ENCODE measurements around the gene BTAF1. TPM values are rescaled to one million over a fixed set of nuclear protein-coding genes. Genes with fewer than 3 reads are reported as not detected.
A peak's percentile ranks its signal among the peaks of the same experiment; 100 is the strongest.

Gene BTAF1
- total RNA-seq, 4 donors from 2014 or later = 46.6 to 215 (median 61.0) TPM

DNA sequence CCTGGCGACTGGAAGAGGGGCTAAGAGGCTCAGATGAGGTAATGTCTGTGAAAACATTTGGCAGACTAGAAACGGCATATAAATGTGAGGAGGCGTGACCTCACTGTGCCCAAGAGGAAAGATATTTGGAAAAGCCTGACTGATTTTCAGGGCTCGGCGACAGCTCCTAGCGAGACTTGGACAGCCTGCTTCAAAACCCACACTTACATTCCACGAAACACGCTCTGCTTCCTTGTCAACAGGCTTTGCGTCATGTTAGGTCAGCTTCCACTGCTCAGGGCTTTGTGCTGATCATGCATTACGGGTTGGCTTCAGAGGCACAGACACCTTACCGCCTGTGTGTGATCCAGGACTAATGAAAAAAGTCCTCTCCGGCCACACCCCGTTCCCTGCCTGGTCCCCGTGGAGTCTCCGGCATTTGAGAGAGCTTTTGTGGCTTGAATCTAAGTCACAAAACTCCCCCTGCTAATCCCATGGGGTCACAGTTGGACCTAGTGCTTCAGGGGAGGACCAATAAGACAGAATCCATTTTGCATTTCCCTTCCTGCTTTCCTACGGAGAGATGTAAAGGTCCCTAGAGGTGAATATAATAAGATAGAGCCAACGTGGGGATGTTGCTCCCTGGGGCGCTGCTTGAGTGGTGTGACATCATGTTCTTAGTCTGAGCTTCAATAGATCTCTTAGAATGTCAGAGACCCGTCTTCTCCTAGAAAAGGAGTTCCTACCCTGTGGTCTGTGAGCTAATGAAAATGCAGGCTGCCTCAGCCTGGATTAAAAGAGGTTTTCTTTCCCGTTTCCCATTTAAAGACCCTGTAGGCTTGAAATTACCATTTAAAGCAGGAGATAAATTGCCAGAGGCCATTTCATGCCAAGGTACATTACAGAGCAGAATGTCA, 39.8 kb upstream of the BTAF1 start:
- no peak overlapping the region for H3K27ac ChIP-seq
- no peak for DNase-seq (ENCODE audit: low spot score in 2 of 2)
- no peaks in the 10 kb centered on the region for H3K27me3 ChIP-seq
- 25% methylated on average over 20 of the region's 20 CpGs for WGBS
- TF ChIP-seq POLR2A (IDR thresholded peaks at IDR 0.05) = no peak
- TF ChIP-seq EP300 (IDR thresholded peaks at IDR 0.05) = no peak
- TF ChIP-seq, protein P1, sequence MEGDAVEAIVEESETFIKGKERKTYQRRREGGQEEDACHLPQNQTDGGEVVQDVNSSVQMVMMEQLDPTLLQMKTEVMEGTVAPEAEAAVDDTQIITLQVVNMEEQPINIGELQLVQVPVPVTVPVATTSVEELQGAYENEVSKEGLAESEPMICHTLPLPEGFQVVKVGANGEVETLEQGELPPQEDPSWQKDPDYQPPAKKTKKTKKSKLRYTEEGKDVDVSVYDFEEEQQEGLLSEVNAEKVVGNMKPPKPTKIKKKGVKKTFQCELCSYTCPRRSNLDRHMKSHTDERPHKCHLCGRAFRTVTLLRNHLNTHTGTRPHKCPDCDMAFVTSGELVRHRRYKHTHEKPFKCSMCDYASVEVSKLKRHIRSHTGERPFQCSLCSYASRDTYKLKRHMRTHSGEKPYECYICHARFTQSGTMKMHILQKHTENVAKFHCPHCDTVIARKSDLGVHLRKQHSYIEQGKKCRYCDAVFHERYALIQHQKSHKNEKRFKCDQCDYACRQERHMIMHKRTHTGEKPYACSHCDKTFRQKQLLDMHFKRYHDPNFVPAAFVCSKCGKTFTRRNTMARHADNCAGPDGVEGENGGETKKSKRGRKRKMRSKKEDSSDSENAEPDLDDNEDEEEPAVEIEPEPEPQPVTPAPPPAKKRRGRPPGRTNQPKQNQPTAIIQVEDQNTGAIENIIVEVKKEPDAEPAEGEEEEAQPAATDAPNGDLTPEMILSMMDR (IDR thresholded peaks at IDR 0.05) = no peak
- TF ChIP-seq POLR2AphosphoS5 (IDR thresholded peaks at IDR 0.05) = no peak
- H3K4me1 ChIP-seq = peaks cover 35% of the 10 kb centered on the region
- no peaks in the 10 kb centered on the region for H3K36me3 ChIP-seq
- no peaks in the 10 kb centered on the region for H3K9me3 ChIP-seq
- peak overlapping the region; percentile 16 for H3K4me3 ChIP-seq

GRCh38 chr10:91884536-91884935, 39.0 kb upstream of the BTAF1 start:
- Histone ChIP-seq H3K4me1 (peaks cover 35% of the 10 kb centered on the region), H3K9me3 (no peaks in the 10 kb centered on the region), H3K27me3 (no peaks in the 10 kb centered on the region), H3K27ac (no peak overlapping the region), H3K36me3 (no peaks in the 10 kb centered on the region), H3K4me3 (no peak overlapping the region)
- 83% methylated on average over 1 of the region's 1 CpG for WGBS
- TF ChIP-seq POLR2AphosphoS5 (IDR thresholded peaks at IDR 0.05) (no peak), POLR2A (IDR thresholded peaks at IDR 0.05) (no peak), EP300 (IDR thresholded peaks at IDR 0.05) (no peak)
- TF ChIP-seq, protein P1 (IDR thresholded peaks at IDR 0.05) = no peak
- no peak for DNase-seq (ENCODE audit: low spot score in 2 of 2)

DNA sequence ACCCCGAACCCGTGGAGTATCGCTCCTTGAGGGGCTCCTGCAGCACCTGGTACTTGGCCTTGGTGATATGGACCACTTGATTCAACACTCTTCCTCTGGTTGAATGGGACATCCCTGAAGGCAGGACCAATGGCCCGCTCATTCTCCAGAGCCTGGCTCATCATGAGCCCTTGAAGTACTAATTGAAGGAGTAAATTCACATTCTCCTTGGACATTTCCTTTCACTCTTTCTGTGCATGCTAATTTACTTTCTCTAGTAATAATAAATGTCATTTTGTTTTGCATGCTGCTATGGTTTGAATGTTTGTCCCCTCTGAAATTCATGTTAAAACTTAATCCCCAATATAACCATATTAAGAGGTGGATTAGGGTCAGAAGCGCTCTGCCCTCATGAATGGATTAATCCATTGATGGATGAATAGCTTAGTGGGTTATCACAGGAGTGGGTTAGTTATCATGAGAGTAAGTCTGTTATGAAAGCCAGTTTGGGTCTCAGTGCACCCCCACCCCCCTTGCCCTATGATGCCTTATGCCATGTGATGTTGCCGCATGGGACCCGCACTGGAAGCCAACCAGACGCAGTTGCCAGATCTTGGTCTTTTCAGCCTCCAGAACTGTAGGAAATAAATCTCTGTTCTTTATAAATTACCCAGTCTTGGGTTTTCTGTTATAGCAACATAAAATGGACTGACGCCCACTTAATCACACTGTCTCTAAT, 38.0 kb upstream of the BTAF1 start:
- no peak for TF ChIP-seq EP300 (IDR thresholded peaks at IDR 0.05)
- TF ChIP-seq POLR2A (IDR thresholded peaks at IDR 0.05) = no peak
- WGBS = 94% methylated on average over 9 of the region's 9 CpGs
- DNase-seq (ENCODE audit: low spot score in 2 of 2) = no peak
- Histone ChIP-seq H3K9me3 (no peaks in the 10 kb centered on the region), H3K36me3 (no peaks in the 10 kb centered on the region), H3K4me1 (peaks cover 28% of the 10 kb centered on the region), H3K27ac (no peak overlapping the region), H3K4me3 (no peak overlapping the region), H3K27me3 (no peaks in the 10 kb centered on the region)

DNA sequence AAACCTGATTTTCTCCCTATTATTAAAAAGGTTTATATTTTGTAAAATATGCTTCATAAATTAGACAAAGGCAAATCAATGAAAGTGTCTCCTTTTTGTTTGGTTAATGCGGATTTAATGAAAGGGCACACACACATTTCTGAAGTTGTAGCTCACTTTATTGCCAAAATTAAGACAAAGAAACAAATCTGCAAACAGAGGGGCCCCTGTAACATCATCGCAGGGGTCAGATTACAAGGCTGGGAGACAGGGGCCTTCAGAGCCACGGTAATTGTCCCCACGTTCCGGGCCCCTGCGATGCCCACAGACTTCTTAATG, 36.7 kb upstream of the BTAF1 start:
- DNase-seq (ENCODE audit: low spot score in 2 of 2) = no peak
- Histone ChIP-seq H3K4me1 (peaks cover 26% of the 10 kb centered on the region), H3K4me3 (peak overlapping the region; percentile 62), H3K27ac (no peak overlapping the region), H3K9me3 (no peaks in the 10 kb centered on the region), H3K27me3 (no peaks in the 10 kb centered on the region), H3K36me3 (no peaks in the 10 kb centered on the region)
- TF ChIP-seq POLR2AphosphoS5 (IDR thresholded peaks at IDR 0.05) (no peak), POLR2A (IDR thresholded peaks at IDR 0.05) (no peak), EP300 (IDR thresholded peaks at IDR 0.05) (no peak)
- TF ChIP-seq, protein P1 (IDR thresholded peaks at IDR 0.05) = no peak
- whole genome bisulfite sequencing = 20% methylated on average over 6 of the region's 6 CpGs

- no peak for DNase-seq (ENCODE audit: low spot score in 2 of 2)
- H3K4me3 ChIP-seq = peak overlapping the region; percentile 62
- under 1% methylated on average over 36 of the region's 59 CpGs for WGBS
- TF ChIP-seq EP300 (IDR thresholded peaks at IDR 0.05) (no peak), POLR2AphosphoS5 (IDR thresholded peaks at IDR 0.05) (no peak)
- TF ChIP-seq, protein P1 (IDR thresholded peaks at IDR 0.05) = no peak
- no peak overlapping the region for H3K27ac ChIP-seq
- H3K27me3 ChIP-seq = no peaks in the 10 kb centered on the region
- no peaks in the 10 kb centered on the region for H3K9me3 ChIP-seq
- H3K36me3 ChIP-seq = no peaks in the 10 kb centered on the region
- H3K4me1 ChIP-seq = peaks cover 26% of the 10 kb centered on the region
Observed at GRCh38 chr10:91887272-91888076, 36.1 kb upstream of the BTAF1 start.
